GM12878 (cell line): Measurements from ENCODE around the gene SNRPA1. TPM values are rescaled to one million over a fixed set of nuclear protein-coding genes. Genes with fewer than 3 reads are reported as not detected.

ENCODE experiments used
- CBX3 ChIP-seq: fragments of 200-600 bp; sonication (generic); IDR thresholded peaks from 2 replicates; pipeline ENCODE4 v1.6.1; 2016; ENCODE audit warnings: low read depth, borderline replicate concordance
- polyA plus RNA-seq, 11 experiments: library from polyadenylated mRNA; depleted of rRNA in 4 of 11; unstranded in 6 of 11; stranded (reverse) in 5 of 11; fragments of >200 nt; fragmentation: Nextera tagmentation in 4 of 11; fragmentation: Illumina TruSeq in 1 of 11; extraction: Ambion mirVana in 4 of 11; extraction: Trizol in 1 of 11; gene quantifications; 1 replicate in 1 of 11; 2 replicates in 10 of 11; pipeline versions ENCODE4 v1.2.1 to v1.2.3, GENCODE V29; 2011 to 2016; ENCODE audit warnings: inconsistent platforms in 2 of 11, missing spikeins in 2 of 11, low read depth in 1 of 11
- total RNA-seq, 4 experiments: library from RNA; depleted of rRNA in 3 of 4; stranded (reverse); fragments of >200 nt in 3 of 4; fragmentation: Illumina TruSeq in 1 of 4; extraction: Trizol in 1 of 4; gene quantifications; 2 replicates each; pipeline versions ENCODE4 v1.2.1 to v1.2.3, GENCODE V29; 2013 to 2021
- TF ChIP-seq, protein P1 (sequence below): fragments of 450-650 bp; formaldehyde crosslinking; IDR thresholded peaks from 2 replicates; pipeline ENCODE4 v1.4.0; 2020; ENCODE audit warnings: mild to moderate bottlenecking, moderate library complexity
- TF ChIP-seq, protein P2 (sequence below): fragments of 150-350 bp; IDR thresholded peaks from 2 replicates; pipeline ENCODE4 v1.6.1; 2014; ENCODE audit warnings: mild to moderate bottlenecking, low read depth, low read length
- TF ChIP-seq, protein P3 (sequence below): IDR thresholded peaks from 2 replicates; pipeline ENCODE4 v1.6.1; 2012; ENCODE audit warnings: low read depth, low read length, improper control_type of control experiment

Gene SNRPA1
- total and polyA plus RNA-seq, 10 of the 15 experiments (the other 5 are each of a cell fraction or from before 2014, with no cell fraction given), result 59.9 to 267 (median 161) TPM

DNA sequence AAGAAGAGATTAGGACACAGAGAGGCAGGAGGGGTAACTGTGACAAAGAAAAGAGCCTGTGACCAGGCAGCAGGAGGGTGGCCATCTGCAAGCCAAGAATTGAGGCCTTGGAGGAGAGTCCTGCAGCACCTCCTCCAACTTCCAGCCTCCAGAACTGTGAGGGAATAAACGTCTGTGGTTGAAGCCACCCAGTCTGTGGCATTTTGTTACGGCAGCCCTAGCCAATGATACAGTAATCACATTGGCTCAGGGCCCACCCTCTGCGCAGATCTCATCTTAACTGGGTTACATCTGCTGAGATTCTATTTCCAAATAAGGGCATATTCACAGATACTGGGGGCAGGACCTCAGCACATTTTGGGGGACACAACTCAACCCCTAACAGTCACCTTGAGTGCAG, 29.0 kb downstream of the SNRPA1 start (continued):
- TF ChIP-seq, protein P1, sequence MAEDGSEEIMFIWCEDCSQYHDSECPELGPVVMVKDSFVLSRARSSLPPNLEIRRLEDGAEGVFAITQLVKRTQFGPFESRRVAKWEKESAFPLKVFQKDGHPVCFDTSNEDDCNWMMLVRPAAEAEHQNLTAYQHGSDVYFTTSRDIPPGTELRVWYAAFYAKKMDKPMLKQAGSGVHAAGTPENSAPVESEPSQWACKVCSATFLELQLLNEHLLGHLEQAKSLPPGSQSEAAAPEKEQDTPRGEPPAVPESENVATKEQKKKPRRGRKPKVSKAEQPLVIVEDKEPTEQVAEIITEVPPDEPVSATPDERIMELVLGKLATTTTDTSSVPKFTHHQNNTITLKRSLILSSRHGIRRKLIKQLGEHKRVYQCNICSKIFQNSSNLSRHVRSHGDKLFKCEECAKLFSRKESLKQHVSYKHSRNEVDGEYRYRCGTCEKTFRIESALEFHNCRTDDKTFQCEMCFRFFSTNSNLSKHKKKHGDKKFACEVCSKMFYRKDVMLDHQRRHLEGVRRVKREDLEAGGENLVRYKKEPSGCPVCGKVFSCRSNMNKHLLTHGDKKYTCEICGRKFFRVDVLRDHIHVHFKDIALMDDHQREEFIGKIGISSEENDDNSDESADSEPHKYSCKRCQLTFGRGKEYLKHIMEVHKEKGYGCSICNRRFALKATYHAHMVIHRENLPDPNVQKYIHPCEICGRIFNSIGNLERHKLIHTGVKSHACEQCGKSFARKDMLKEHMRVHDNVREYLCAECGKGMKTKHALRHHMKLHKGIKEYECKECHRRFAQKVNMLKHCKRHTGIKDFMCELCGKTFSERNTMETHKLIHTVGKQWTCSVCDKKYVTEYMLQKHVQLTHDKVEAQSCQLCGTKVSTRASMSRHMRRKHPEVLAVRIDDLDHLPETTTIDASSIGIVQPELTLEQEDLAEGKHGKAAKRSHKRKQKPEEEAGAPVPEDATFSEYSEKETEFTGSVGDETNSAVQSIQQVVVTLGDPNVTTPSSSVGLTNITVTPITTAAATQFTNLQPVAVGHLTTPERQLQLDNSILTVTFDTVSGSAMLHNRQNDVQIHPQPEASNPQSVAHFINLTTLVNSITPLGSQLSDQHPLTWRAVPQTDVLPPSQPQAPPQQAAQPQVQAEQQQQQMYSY (CRISPR knock-in tag), result no peak
- TF ChIP-seq, protein P2, sequence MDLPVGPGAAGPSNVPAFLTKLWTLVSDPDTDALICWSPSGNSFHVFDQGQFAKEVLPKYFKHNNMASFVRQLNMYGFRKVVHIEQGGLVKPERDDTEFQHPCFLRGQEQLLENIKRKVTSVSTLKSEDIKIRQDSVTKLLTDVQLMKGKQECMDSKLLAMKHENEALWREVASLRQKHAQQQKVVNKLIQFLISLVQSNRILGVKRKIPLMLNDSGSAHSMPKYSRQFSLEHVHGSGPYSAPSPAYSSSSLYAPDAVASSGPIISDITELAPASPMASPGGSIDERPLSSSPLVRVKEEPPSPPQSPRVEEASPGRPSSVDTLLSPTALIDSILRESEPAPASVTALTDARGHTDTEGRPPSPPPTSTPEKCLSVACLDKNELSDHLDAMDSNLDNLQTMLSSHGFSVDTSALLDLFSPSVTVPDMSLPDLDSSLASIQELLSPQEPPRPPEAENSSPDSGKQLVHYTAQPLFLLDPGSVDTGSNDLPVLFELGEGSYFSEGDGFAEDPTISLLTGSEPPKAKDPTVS, result no peak
- no peak for TF ChIP-seq CBX3
- TF ChIP-seq, protein P3, sequence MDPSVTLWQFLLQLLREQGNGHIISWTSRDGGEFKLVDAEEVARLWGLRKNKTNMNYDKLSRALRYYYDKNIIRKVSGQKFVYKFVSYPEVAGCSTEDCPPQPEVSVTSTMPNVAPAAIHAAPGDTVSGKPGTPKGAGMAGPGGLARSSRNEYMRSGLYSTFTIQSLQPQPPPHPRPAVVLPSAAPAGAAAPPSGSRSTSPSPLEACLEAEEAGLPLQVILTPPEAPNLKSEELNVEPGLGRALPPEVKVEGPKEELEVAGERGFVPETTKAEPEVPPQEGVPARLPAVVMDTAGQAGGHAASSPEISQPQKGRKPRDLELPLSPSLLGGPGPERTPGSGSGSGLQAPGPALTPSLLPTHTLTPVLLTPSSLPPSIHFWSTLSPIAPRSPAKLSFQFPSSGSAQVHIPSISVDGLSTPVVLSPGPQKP, result no peak
